DMS153 treated with DMSO at 0.1 percent for 48 hours (cell line): ENCODE measurements around the gene ZFHX3.

Source experiments
- DNase-seq: peaks from one replicate; lab custom pipeline; 2025; ENCODE audit not compliant: unreplicated experiment; lab: John Stamatoyannopoulos, UW

Gene ZFHX3

GRCh38 chr16:72836985-72837384 lies 210.9 kb downstream of the ZFHX3 start:
- DNase-seq, result no peak

DNA sequence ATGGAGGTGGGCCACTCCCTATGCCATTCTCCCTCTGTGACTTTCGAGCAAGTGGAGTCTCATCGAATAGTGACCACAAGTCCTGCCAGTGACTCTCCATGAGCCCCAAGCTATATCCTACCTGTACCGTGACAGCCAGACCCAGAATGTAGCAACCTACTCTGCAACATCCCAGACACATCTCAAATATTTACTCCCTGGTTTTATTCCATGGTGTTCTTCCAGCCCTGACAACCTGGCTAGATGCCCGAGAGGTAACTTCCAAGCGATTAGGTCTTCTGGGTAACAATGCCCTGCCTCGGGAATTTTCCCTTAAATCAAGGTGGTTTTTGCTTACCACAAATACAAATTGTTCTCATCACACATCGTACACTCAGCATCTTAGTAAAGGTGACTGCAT lies 211.7 kb downstream of the ZFHX3 start:
- no peak for DNase-seq

- DNase-seq, result no peak
Observed at GRCh38 chr16:72835086-72835485, 212.8 kb downstream of the ZFHX3 start.

DNA sequence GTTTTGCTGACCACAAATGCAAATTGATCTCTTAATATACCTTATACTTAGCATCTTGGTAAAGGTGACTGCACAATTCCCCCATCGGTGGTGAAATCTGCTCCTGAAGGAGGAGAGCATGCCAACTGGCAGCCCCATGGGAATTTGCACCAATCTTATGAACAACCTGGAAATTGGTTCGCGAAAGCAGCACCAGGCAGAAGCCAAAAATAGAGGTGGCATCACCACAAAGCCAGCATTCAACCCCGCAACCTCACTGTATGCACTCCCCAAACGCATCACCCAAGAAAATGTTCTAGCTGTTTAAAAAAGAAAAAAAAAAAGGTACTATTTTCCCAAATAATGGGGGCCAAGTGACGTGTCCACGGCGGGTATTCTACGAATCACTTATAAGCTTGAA lies 213.4 kb downstream of the ZFHX3 start:
- DNase-seq, result no peak

GRCh38 chr16:72833969-72834368 lies 214.0 kb downstream of the ZFHX3 start:
- DNase-seq, result no peak

DNA sequence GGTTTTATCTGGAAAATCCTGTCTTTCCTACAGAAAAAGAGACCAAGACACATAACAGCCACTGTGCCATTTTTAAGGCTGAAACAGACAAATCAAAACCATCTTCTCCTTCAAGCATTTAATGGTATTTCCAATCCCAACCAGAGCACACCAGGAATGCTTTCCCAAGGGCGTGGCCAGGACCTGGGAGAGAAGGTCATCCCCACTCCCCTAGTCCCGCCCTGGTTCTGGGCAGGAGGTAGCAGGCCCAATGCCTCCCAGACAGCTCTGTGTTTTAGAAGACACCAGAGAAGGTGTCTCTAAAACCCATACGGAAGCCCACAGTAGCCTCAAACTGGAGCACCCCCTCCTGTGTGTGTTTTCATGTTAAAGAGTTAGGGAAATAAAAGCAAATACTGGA lies 214.4 kb downstream of the ZFHX3 start:
- no peak for DNase-seq

- DNase-seq, result peak; percentile 25
Observed at GRCh38 chr16:72832621-72833248, 215.2 kb downstream of the ZFHX3 start.

DNA sequence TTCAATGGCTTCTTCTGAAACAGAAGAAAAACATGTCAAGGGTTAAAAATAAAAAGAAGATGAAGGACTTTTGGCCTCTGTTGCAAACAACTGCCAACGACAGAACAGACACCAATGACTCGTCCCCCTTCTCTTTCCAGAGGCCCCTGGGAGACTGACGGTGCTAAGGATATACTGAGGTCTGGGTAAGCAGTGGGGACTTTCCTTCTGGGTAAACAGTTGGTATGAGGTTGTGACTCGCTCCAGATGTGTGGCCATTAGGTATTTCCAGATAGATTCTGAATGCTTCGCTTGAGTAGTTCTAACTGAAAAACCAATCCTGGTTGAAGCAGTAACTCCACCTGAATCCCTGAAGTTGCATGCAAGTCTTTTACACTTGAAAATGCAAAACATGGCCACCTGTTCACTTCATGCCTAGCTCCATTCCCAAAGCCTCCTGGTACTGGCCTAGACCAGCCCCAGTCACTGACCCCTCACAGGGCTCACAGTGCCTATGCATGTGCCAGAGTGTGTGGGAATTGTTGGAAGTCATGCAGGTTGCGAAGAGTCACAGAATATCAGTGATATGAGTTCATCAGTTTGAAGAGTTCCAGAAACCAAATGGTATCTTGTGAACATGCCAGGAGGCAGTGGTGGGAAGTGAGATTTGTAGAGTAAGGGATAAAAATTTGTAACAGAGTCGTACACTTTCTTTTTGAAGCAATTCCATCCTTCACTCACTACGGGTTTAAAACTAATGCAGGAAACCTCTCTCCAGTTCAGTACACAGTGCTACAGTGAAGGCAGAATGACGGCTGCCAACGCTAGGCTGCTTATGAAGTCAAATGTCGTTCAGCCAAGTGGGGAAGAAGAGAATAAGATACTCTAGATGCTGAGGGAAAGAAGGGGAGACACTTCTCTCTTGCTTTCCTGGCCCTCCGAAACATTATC lies 217.8 kb downstream of the ZFHX3 start:
- DNase-seq, result no peak

DNA sequence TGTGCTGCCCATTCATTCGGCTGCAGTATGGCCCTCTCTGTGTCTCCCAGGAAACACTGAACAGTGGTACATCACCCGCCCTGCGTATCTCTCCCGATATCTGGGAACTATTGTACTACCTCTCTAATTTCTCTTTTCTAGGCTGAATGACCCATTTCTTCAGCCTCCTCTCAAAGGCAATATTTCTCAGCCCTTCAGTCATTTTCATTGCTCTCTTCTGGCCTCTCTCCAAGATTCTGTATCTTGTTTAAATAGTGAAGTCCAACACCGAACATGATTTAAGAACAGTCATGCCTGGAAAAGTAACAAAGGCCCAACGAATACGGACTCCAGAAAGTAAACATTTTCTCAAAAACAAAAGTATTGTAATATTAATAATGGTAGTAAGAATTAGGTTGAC lies 220.1 kb downstream of the ZFHX3 start:
- DNase-seq, result no peak

DNA sequence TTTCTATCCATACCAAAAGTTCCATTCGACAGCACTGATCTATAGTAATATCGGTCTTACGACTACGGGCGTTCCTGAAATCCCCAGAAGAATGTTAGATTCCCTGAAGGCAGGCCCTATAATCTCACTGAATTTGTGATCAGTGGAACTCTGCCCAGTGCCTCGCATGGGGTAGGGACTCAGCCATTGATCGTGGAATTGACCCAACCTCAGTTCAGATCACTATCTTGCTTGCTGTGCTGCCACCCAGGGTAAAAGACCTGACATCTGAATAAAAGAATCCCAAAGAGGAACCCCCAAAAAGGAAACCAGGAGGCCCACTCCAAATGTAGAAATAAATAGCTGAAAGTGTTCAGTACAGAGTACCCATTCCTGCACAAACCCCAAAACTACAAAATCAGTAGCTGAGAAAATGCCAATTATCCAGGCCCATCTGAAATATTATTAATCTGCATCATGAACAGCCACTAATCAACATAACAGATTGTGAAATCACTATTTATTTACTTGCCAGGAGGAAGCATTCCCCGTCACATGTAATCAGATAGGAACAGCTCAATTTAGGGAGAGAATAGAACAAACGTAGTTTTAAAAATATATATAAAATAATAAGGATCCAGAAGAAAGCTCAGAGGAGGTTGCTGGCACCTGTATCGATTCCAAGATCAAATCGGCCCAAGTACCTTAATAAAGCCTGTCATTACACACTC lies 221.9 kb downstream of the ZFHX3 start:
- no peak for DNase-seq

DNA sequence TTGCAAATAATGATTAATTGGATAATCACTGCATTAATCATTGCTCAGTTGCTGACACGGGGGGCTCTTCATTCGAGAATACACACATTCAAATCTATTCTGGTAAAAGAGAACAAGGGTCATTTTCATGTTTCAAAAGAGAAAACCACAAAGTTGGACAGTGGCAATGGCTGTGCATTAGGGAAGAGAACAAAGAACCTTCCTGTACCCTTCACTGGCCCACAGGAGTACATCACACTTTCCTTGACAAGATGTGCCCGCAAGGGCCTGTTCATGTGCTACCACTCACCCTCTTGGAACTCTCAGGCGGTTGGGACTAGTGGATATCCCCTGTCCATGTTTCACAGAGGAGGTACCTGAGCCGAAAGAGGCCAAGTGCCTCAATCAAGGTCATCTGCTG lies 223.2 kb downstream of the ZFHX3 start:
- DNase-seq, result no peak

GRCh38 chr16:72824027-72824426 lies 223.9 kb downstream of the ZFHX3 start:
- DNase-seq, result no peak

- DNase-seq, result no peak
Observed at GRCh38 chr16:72821185-72821950, 226.6 kb downstream of the ZFHX3 start.

- no peak for DNase-seq
Observed at GRCh38 chr16:72819345-72819744, 228.6 kb downstream of the ZFHX3 start.

GRCh38 chr16:72818236-72818845 lies 229.6 kb downstream of the ZFHX3 start:
- DNase-seq, result no peak

- DNase-seq, result no peak
Observed at GRCh38 chr16:72815348-72816318, 232.3 kb downstream of the ZFHX3 start.

GRCh38 chr16:72814226-72814625 lies 233.7 kb downstream of the ZFHX3 start:
- no peak for DNase-seq

DNA sequence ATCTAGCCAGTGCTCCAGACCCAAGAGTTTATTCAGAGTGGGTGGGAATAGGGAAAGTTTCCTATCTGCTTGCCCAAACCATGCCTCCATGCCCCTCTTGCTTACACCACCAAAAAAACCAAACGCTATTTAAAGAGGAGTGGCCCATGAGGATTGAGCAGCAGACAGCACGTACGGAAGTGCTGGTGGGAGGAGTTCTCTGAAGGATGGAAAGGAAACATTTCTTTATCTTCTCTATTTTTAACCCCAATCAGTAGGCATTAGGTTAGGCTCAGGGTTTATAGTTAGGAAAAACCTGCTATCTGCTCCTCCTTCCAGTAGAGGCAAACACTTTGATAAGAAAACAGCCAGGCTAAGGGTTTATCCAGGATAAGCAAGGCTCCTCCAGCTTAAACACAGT lies 235.3 kb downstream of the ZFHX3 start:
- no peak for DNase-seq

DNA sequence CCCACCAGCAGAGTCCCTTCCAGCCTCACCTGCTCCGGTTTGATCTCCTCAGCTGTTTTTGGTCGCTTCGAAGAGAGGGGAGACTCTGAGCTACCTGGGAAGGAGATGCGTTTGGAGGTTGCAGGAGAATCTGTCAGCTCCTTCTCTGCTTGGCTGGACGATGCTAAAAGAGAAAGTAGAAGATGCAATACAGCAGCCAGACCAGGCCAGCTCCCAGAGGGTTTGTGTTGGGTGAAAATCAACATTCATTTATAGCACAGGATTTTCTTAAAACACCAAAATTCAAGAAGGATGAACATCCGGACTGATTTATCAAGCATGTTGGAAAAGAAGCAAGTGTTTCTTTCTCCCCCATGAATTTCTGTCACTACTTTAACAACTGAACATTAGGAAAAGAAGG lies 236.1 kb downstream of the ZFHX3 start:
- DNase-seq, result no peak
